Nephron progenitor cell (in vitro differentiated cells): ENCODE results near the gene ANKS4B.

ENCODE experiments used
- DNase-seq: peaks from one replicate; pipeline ENCODE4 v3.0.0; 2021
- H3K27ac Mint-ChIP-seq: 2 replicates; pipeline ENCODE4 v1.8.0; 2021; ENCODE audit warnings: mild to moderate bottlenecking, moderate library complexity, mixed read lengths
- H3K27me3 Mint-ChIP-seq: 2 replicates; pipeline ENCODE4 v1.8.0; 2021; ENCODE audit warnings: mild to moderate bottlenecking, low read depth, mixed read lengths; ENCODE audit not compliant: poor library complexity
- H3K36me3 Mint-ChIP-seq: 2 replicates; pipeline ENCODE4 v1.8.0; 2021; ENCODE audit warnings: low read depth, mixed read lengths
- H3K4me1 Mint-ChIP-seq: 2 replicates; pipeline ENCODE4 v1.8.0; 2021; ENCODE audit warnings: mixed read lengths
- H3K4me3 Mint-ChIP-seq: 2 replicates; pipeline ENCODE4 v1.8.0; 2021; ENCODE audit warnings: mild to moderate bottlenecking, moderate library complexity, mixed read lengths
- H3K9me3 Mint-ChIP-seq: 2 replicates; pipeline ENCODE4 v1.8.0; 2021; ENCODE audit warnings: mild to moderate bottlenecking, moderate library complexity, mixed read lengths
- CTCF ChIP-seq: fragments of 200-600 bp; sonication (generic); IDR thresholded peaks from 2 replicates; pipeline ENCODE4 v1.5.0; 2021; ENCODE audit warnings: antibody characterized with exemption

Gene ANKS4B

GRCh38 chr16:21302454-21302853 lies 69.0 kb downstream of the ANKS4B start:
- DNase-seq = no peak
- no peak overlapping the region for H3K27ac Mint-ChIP-seq

GRCh38 chr16:21302898-21303528 lies 69.5 kb downstream of the ANKS4B start:
- H3K4me1 Mint-ChIP-seq = peaks cover 26% of the 10 kb centered on the region
- no peak for DNase-seq
- peaks cover 61% of the 10 kb centered on the region for H3K27me3 Mint-ChIP-seq
- H3K4me3 Mint-ChIP-seq = no peak overlapping the region
- H3K27ac Mint-ChIP-seq = no peak overlapping the region
- TF ChIP-seq CTCF = no peak
- no peaks in the 10 kb centered on the region for H3K36me3 Mint-ChIP-seq
- peaks cover 2% of the 10 kb centered on the region for H3K9me3 Mint-ChIP-seq

More at GRCh38 chr16:21302454-21302853, 69.0 kb downstream of the ANKS4B start:
- no peaks in the 10 kb centered on the region for H3K36me3 Mint-ChIP-seq
- H3K9me3 Mint-ChIP-seq = no peaks in the 10 kb centered on the region
- H3K4me3 Mint-ChIP-seq = peak overlapping the region; percentile 79
- peaks cover 66% of the 10 kb centered on the region for H3K27me3 Mint-ChIP-seq
- peaks cover 26% of the 10 kb centered on the region for H3K4me1 Mint-ChIP-seq
- TF ChIP-seq CTCF = no peak
